HG03354 (cell line): ENCODE data around the gene IFT81.

Experiments
- ATAC-seq: cut with Tn5 transposase; IDR thresholded peaks from one replicate; pipeline ENCODE4 v1.9.1; 2021; ENCODE audit warnings: mild to moderate bottlenecking; ENCODE audit not compliant: unreplicated experiment, poor library complexity, severe bottlenecking

Gene IFT81

GRCh38 chr12:110262442-110263388 lies 138.6 kb downstream of the IFT81 start:
- ATAC-seq = no peak

GRCh38 chr12:110266381-110266960 lies 142.3 kb downstream of the IFT81 start:
- no peak for ATAC-seq

- no peak for ATAC-seq
Observed at GRCh38 chr12:110266980-110267620, 142.9 kb downstream of the IFT81 start.
